B cell (primary cell): Measurements from ENCODE around the gene LRCH3.

ENCODE experiments used
- EZH2 ChIP-seq: IDR thresholded peaks from 2 replicates; pipeline ENCODE4 v1.6.1; 2012; ENCODE audit warnings: borderline replicate concordance, low read depth, mild to moderate bottlenecking, moderate library complexity, low read length; ENCODE audit not compliant: insufficient read depth, poor library complexity, severe bottlenecking
- TF ChIP-seq, protein P1 (sequence below): fragments of 200-600 bp; IDR thresholded peaks from one replicate; pipeline ENCODE4 v1.8.0; 2022; ENCODE audit warnings: antibody characterized with exemption, mild to moderate bottlenecking

DNA sequence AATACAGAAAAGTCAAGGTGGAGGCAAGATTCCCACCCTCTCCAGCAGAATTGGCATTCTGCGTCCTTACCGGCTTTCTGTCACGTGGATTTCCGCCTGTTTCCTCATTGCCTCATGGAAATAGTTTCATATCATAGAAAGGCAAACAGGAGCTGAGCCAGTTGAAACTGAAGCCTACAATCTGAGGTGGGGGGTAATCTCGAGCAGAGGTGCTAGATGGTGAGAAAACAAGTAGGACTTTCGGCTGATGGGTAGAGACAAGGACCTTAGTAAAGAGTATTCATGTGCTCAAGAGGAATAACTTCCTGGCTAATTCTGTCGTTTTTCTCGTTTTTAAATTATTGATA, 39.9 kb downstream of the LRCH3 start:
- TF ChIP-seq, protein P1, sequence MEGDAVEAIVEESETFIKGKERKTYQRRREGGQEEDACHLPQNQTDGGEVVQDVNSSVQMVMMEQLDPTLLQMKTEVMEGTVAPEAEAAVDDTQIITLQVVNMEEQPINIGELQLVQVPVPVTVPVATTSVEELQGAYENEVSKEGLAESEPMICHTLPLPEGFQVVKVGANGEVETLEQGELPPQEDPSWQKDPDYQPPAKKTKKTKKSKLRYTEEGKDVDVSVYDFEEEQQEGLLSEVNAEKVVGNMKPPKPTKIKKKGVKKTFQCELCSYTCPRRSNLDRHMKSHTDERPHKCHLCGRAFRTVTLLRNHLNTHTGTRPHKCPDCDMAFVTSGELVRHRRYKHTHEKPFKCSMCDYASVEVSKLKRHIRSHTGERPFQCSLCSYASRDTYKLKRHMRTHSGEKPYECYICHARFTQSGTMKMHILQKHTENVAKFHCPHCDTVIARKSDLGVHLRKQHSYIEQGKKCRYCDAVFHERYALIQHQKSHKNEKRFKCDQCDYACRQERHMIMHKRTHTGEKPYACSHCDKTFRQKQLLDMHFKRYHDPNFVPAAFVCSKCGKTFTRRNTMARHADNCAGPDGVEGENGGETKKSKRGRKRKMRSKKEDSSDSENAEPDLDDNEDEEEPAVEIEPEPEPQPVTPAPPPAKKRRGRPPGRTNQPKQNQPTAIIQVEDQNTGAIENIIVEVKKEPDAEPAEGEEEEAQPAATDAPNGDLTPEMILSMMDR, result no peak
- TF ChIP-seq EZH2, result no peak
